Liver (tissue), 9 donors: ENCODE results near the gene PLCB1. TPM values are rescaled to one million over a fixed set of nuclear protein-coding genes. Genes with fewer than 3 reads are reported as not detected.

ENCODE experiments used
- DNase-seq: peaks from one replicate; pipeline ENCODE4 v3.0.0-alpha.2; 2017; ENCODE audit warnings: low spot score
- H3K27ac ChIP-seq, 2 donors: one replicate each; pipeline ENCODE4 v1.7.0; 2013; ENCODE audit warnings: inconsistent platforms in 2 of 2, low read length in 2 of 2, control low read depth in 1 of 2, low read depth in 1 of 2, mild to moderate bottlenecking in 1 of 2
- H3K27me3 ChIP-seq, 4 donors: one replicate each; pipeline versions ENCODE4 v1.6.1 to v1.7.0; 2013; ENCODE audit warnings: low read length in 3 of 4, inconsistent platforms in 1 of 4, mild to moderate bottlenecking in 1 of 4, moderate library complexity in 1 of 4; ENCODE audit not compliant: control insufficient read depth in 4 of 4, insufficient read depth in 4 of 4
- H3K36me3 ChIP-seq, 4 donors: one replicate each; pipeline versions ENCODE4 v1.6.1 to v1.7.0; 2013; ENCODE audit warnings: low read length in 3 of 4, mild to moderate bottlenecking in 3 of 4, low read depth in 1 of 4, moderate library complexity in 1 of 4; ENCODE audit not compliant: control insufficient read depth in 4 of 4, insufficient read depth in 3 of 4
- H3K4me1 ChIP-seq, 4 donors: one replicate each; pipeline versions ENCODE4 v1.6.1 to v1.7.0; 2013; ENCODE audit warnings: low read length in 3 of 4, mild to moderate bottlenecking in 3 of 4, moderate library complexity in 1 of 4; ENCODE audit not compliant: control insufficient read depth in 4 of 4, insufficient read depth in 4 of 4
- H3K4me3 ChIP-seq, 3 donors: one replicate each; pipeline versions ENCODE4 v1.6.1 to v1.7.0; 2013; ENCODE audit warnings: low read length in 3 of 3, control low read depth in 1 of 3, low read depth in 1 of 3, mild to moderate bottlenecking in 1 of 3
- H3K9ac ChIP-seq, 2 donors: one replicate each; pipeline ENCODE4 v1.7.0; 2013; ENCODE audit warnings: low read length in 2 of 2, mild to moderate bottlenecking in 2 of 2, moderate library complexity in 2 of 2, control low read depth in 1 of 2, low read depth in 1 of 2
- H3K9me3 ChIP-seq, 4 donors: one replicate each; pipeline versions ENCODE4 v1.6.1 to v1.7.0; 2013; ENCODE audit warnings: low read length in 3 of 4; ENCODE audit not compliant: control insufficient read depth in 4 of 4
- FOXA1 ChIP-seq: IDR thresholded peaks from 2 replicates; pipeline ENCODE4 v1.6.1; 2016; ENCODE audit warnings: antibody characterized with exemption
- FOXA2 ChIP-seq: IDR thresholded peaks from 2 replicates; pipeline ENCODE4 v1.6.1; 2016; ENCODE audit warnings: antibody characterized with exemption
- GABPA ChIP-seq, 2 donors: IDR thresholded peaks in 1 of 2; conservative IDR thresholded peaks in 1 of 2; 2 replicates each; pipeline ENCODE4 v1.6.1; 2016; ENCODE audit warnings: antibody characterized with exemption in 2 of 2, mild to moderate bottlenecking in 1 of 2, moderate library complexity in 1 of 2
- HNF4A ChIP-seq, 2 donors: conservative IDR thresholded peaks; 2 replicates each; pipeline ENCODE4 v1.6.1; 2016; ENCODE audit warnings: antibody characterized with exemption in 2 of 2, mild to moderate bottlenecking in 2 of 2
- NR2F2 ChIP-seq: IDR thresholded peaks from 2 replicates; pipeline ENCODE4 v1.6.1; 2016; ENCODE audit warnings: antibody characterized with exemption
- RXRA ChIP-seq, 2 donors: IDR thresholded peaks; 2 replicates each; pipeline ENCODE4 v1.6.1; 2017 to 2018; ENCODE audit warnings: antibody characterized with exemption in 2 of 2, mild to moderate bottlenecking in 1 of 2
- SP1 ChIP-seq: IDR thresholded peaks from 2 replicates; pipeline ENCODE4 v1.6.1; 2018; ENCODE audit warnings: antibody characterized with exemption, mild to moderate bottlenecking
- TAF1 ChIP-seq: conservative IDR thresholded peaks from 2 replicates; pipeline ENCODE4 v1.6.1; 2016; ENCODE audit warnings: antibody characterized with exemption, mild to moderate bottlenecking
- YY1 ChIP-seq: IDR thresholded peaks from 2 replicates; pipeline ENCODE4 v1.6.1; 2016; ENCODE audit warnings: antibody characterized with exemption, mild to moderate bottlenecking
- WGBS: extraction: QIAGEN DNeasy Blood & Tissue Kit; methylation state at CpG from one replicate; pipeline ENCODE4 v1.1.7; 2013; 5-methylcytosine and 5-hydroxymethylcytosine counted together
- polyA plus RNA-seq, 2 donors: library from polyadenylated mRNA; stranded (reverse) in 1 of 2; unstranded in 1 of 2; fragments of 200-250 nt in 1 of 2; fragments of >200 nt in 1 of 2; fragmentation: Nextera tagmentation in 1 of 2; extraction: Ambion mirVana in 1 of 2; gene quantifications; one replicate each; pipeline versions ENCODE4 v1.2.1 to v1.2.3, GENCODE V29; 2013 to 2015
- total RNA-seq, 2 donors: library from RNA; depleted of rRNA; stranded (reverse); fragments of >200 nt; gene quantifications; one replicate each; pipeline ENCODE4 v1.2.3, GENCODE V29; 2014
- TF ChIP-seq, protein P1 (sequence below): IDR thresholded peaks from 2 replicates; pipeline ENCODE4 v1.6.1; 2016; ENCODE audit warnings: antibody characterized with exemption, mild to moderate bottlenecking
- TF ChIP-seq, protein P2 (sequence below): IDR thresholded peaks from 2 replicates; pipeline ENCODE4 v1.6.1; 2016; ENCODE audit warnings: antibody characterized with exemption
- TF ChIP-seq, protein P3 (sequence below): IDR thresholded peaks from 2 replicates; pipeline ENCODE4 v1.6.1; 2016; ENCODE audit warnings: antibody characterized with exemption
- TF ChIP-seq, protein P4 (sequence below): fragments of 150-350 bp; IDR thresholded peaks from 2 replicates; pipeline ENCODE4 v1.5.1; 2017; ENCODE audit warnings: improper control_type of control experiment, low read depth, low read length; ENCODE audit not compliant: missing input control
- donor health status: healthy.
- donor health status: healthy.
- donor health status: healthy.
- donor health status: healthy.
- donor health status: healthy.

The PLCB1 gene
- total and polyA plus RNA-seq, 4 donors = 3.7 to 13.5 (median 5.9) TPM

DNA sequence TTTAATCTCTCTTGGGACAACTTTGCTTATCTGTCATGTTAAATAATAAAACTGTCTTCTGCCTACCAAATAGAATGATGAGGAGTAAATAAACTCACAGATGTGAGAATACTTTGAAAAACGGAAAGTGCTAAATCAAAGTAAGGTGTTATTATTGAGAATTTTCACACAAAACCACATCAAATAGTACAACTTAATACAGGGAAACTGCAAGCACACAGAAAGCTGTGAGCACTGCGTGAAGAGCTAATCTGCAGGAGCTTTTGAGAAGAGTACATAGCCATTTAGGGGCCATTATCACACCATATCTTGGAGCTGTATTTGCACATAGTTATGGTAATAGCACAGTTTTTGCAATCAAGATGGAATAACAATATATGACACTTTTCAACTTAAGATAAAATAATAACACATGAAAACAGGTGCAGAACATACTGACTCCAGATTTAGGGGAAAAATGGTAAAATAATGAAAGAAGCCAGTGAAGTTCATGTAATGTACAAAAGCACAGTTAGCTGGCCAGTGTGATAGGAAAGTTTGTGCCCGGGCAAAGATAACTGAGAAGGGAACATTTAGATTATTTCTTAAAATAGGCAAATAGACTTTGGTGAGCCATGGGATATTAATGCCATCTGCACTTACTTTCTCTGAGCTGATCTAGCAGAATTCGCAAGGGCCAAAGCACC is 538.3 kb downstream of the PLCB1 start (continued):
- TF ChIP-seq, protein P1, sequence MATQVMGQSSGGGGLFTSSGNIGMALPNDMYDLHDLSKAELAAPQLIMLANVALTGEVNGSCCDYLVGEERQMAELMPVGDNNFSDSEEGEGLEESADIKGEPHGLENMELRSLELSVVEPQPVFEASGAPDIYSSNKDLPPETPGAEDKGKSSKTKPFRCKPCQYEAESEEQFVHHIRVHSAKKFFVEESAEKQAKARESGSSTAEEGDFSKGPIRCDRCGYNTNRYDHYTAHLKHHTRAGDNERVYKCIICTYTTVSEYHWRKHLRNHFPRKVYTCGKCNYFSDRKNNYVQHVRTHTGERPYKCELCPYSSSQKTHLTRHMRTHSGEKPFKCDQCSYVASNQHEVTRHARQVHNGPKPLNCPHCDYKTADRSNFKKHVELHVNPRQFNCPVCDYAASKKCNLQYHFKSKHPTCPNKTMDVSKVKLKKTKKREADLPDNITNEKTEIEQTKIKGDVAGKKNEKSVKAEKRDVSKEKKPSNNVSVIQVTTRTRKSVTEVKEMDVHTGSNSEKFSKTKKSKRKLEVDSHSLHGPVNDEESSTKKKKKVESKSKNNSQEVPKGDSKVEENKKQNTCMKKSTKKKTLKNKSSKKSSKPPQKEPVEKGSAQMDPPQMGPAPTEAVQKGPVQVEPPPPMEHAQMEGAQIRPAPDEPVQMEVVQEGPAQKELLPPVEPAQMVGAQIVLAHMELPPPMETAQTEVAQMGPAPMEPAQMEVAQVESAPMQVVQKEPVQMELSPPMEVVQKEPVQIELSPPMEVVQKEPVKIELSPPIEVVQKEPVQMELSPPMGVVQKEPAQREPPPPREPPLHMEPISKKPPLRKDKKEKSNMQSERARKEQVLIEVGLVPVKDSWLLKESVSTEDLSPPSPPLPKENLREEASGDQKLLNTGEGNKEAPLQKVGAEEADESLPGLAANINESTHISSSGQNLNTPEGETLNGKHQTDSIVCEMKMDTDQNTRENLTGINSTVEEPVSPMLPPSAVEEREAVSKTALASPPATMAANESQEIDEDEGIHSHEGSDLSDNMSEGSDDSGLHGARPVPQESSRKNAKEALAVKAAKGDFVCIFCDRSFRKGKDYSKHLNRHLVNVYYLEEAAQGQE = no peak
- TF ChIP-seq YY1 (no peak), TAF1 (no peak), RXRA (IDR thresholded peaks at IDR 0.05) (no peak), FOXA2 (no peak)
- TF ChIP-seq, protein P2, sequence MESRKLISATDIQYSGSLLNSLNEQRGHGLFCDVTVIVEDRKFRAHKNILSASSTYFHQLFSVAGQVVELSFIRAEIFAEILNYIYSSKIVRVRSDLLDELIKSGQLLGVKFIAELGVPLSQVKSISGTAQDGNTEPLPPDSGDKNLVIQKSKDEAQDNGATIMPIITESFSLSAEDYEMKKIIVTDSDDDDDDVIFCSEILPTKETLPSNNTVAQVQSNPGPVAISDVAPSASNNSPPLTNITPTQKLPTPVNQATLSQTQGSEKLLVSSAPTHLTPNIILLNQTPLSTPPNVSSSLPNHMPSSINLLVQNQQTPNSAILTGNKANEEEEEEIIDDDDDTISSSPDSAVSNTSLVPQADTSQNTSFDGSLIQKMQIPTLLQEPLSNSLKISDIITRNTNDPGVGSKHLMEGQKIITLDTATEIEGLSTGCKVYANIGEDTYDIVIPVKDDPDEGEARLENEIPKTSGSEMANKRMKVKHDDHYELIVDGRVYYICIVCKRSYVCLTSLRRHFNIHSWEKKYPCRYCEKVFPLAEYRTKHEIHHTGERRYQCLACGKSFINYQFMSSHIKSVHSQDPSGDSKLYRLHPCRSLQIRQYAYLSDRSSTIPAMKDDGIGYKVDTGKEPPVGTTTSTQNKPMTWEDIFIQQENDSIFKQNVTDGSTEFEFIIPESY = no peak

DNA sequence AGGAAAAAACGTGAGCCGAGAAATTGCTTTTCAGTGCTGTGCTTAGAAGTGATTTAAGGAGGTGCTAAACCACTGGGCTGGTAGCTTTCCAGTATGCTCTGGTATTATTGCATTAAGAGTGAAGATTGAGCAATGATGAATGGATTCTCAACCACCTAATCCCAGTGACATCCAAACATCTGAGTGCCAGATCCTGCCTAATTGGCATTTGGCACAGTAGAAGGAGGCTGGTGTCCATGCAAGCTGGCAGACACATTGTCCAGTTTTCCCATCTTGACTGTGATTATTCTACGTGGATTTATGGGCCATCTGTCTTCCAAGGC is 538.8 kb downstream of the PLCB1 start:
- DNase-seq = no peak
- H3K9ac ChIP-seq = no peak overlapping the region
- no peak overlapping the region for H3K27ac ChIP-seq
- H3K27me3 ChIP-seq = no peaks in the 10 kb centered on the region
- no peak overlapping the region for H3K4me3 ChIP-seq
- TF ChIP-seq, protein P3, sequence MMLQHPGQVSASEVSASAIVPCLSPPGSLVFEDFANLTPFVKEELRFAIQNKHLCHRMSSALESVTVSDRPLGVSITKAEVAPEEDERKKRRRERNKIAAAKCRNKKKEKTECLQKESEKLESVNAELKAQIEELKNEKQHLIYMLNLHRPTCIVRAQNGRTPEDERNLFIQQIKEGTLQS = no peak
- TF ChIP-seq, protein P2 = no peak
- TF ChIP-seq FOXA1 (no peak), GABPA (IDR thresholded peaks at IDR 0.05 in 1 of 2, conservative IDR thresholded peaks at IDR 0.05 in 1 of 2) (no peak), HNF4A (conservative IDR thresholded peaks at IDR 0.05) (no peak), TAF1 (no peak), NR2F2 (no peak), RXRA (IDR thresholded peaks at IDR 0.05) (no peak), SP1 (no peak)
- TF ChIP-seq, protein P4, sequence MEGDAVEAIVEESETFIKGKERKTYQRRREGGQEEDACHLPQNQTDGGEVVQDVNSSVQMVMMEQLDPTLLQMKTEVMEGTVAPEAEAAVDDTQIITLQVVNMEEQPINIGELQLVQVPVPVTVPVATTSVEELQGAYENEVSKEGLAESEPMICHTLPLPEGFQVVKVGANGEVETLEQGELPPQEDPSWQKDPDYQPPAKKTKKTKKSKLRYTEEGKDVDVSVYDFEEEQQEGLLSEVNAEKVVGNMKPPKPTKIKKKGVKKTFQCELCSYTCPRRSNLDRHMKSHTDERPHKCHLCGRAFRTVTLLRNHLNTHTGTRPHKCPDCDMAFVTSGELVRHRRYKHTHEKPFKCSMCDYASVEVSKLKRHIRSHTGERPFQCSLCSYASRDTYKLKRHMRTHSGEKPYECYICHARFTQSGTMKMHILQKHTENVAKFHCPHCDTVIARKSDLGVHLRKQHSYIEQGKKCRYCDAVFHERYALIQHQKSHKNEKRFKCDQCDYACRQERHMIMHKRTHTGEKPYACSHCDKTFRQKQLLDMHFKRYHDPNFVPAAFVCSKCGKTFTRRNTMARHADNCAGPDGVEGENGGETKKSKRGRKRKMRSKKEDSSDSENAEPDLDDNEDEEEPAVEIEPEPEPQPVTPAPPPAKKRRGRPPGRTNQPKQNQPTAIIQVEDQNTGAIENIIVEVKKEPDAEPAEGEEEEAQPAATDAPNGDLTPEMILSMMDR = no peak
- no peaks in the 10 kb centered on the region for H3K4me1 ChIP-seq
- H3K9me3 ChIP-seq = no peaks in the 10 kb centered on the region
- 88% methylated on average over 3 of the region's 3 CpGs for WGBS
- H3K36me3 ChIP-seq = no peaks in the 10 kb centered on the region
